ENCODE measurements around the gene SCOC.

DNA sequence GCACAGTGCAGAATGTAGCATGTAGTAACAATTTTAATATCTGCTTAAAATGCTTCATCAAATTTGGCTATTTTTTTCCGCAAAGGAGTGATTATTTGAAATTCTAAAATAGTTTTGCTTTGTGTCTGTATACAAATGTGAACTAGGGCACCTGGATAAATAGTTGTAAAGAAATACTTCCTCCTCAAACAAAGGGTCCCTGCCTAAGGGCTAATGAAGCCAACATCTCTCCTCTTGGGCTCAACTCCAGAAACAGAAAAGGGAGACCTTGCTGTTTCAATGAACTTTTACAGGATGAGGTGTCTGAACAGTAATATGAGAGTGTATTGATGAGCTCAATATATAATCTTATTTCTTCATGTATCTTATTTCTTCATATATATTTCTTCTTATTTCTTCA, 30.8 kb upstream of the SCOC start:
- TF ChIP-seq CTCF (conservative IDR thresholded peaks at IDR 0.05; ENCODE audit: low read length) (no peak), EZH2phosphoT487 (IDR thresholded peaks at IDR 0.05; ENCODE audit: borderline replicate concordance, low read depth, low read length) (no peak)

Data from OCI-LY7 (cell line).